Islet of Langerhans (tissue), 1 donor: Measurements from ENCODE around the gene RASL10A.

ENCODE experiments used
- FAIRE-seq: peaks from one replicate; lab custom pipeline; 2011; peaks lifted over from hg19 to GRCh38; lab: Jason Lieb, UNC

The RASL10A gene

GRCh38 chr22:29267858-29268510, 47.5 kb downstream of the RASL10A start, which contains the start of the genes EWSR1 and RHBDD3:
EWSR1 (plus strand) TSS chr22:29268268; CDS start chr22:29268337, 69 bp downstream.
RHBDD3 (minus strand) TSS chr22:29267981; CDS start chr22:29265626, 2,355 bp downstream.
- FAIRE-seq, result no peak

- no peak for FAIRE-seq
These were observed 48.0 kb downstream of the RASL10A start for GRCh38 chr22:29267462-29267857.

- no peak for FAIRE-seq
These were observed 48.7 kb downstream of the RASL10A start for GRCh38 chr22:29266564-29267461.

- no peak for FAIRE-seq
These were observed 49.6 kb downstream of the RASL10A start for GRCh38 chr22:29265929-29266328.

GRCh38 chr22:29265305-29265704, 50.2 kb downstream of the RASL10A start:
- no peak for FAIRE-seq

GRCh38 chr22:29263791-29264276, 51.7 kb downstream of the RASL10A start:
- FAIRE-seq, result no peak
